ENCODE results near the gene TRPM2. TPM values are rescaled to one million over a fixed set of nuclear protein-coding genes. Genes with fewer than 3 reads are reported as not detected.
A peak's percentile ranks its signal among the peaks of the same experiment; 100 is the strongest.

TRPM2 gene
- total and polyA plus RNA-seq, 2 of the 8 experiments (the other 6 are each of a cell fraction or from before 2014, with no cell fraction given): 0.27 to 0.28 TPM

- no peak overlapping the region for H3K9ac ChIP-seq (replicated peaks in 1 of 4; ENCODE audit: extremely low read depth in 1 of 4, low read depth in 3 of 4, low read length in 3 of 4)
- H4K91ac ChIP-seq (replicated peaks; ENCODE audit: insufficient read length, low read length): peak overlapping the region; percentile 69
- H2BK15ac ChIP-seq (ENCODE audit: low read length): no peak overlapping the region
- H3K56ac ChIP-seq (replicated peaks; ENCODE audit: insufficient read length, low read depth, low read length): no peak overlapping the region
- H4K8ac ChIP-seq (ENCODE audit: extremely low read depth, insufficient read depth, low read length): peak overlapping the region; percentile 71; the same call in 1 of the 2 replicates
- peaks cover 2% of the 10 kb centered on the region; the same call in 1 of the 2 replicates for H3K23me2 ChIP-seq (ENCODE audit: low read depth, low read length)
- H3K14ac ChIP-seq (ENCODE audit: insufficient read length): no peak overlapping the region
- WGBS, 2 experiments (ENCODE audit: extremely low coverage in 1 of 2, insufficient coverage in 1 of 2, insufficient read length in 1 of 2, insufficient replicate concordance in 2 of 2, low coverage in 1 of 2, low lambda C conversion rate in 2 of 2, missing lambda C conversion rate in 1 of 2): 90% methylated on average over 34 of the region's 34 CpGs; no CpG with 5 or more reads in 1 of the 2 experiments
- no peak overlapping the region for H3K18ac ChIP-seq (ENCODE audit: extremely low read depth, low read length)
- H2BK20ac ChIP-seq (ENCODE audit: low read length): no peak overlapping the region
- H3K36me3 ChIP-seq (ENCODE audit: control insufficient read depth in 2 of 4, insufficient read depth in 4 of 4, low read length in 3 of 4): no peaks in the 10 kb centered on the region
- no peak overlapping the region for H3K4me3 ChIP-seq (ENCODE audit: extremely low read depth in 1 of 4, insufficient read depth in 2 of 4, low read depth in 3 of 4, low read length in 4 of 4)
- no peak overlapping the region for H4K5ac ChIP-seq (ENCODE audit: insufficient read length, low read depth, low read length)
- ChIA-PET POLR2A (ENCODE audit: partially characterized antibody) (interaction anchor here (1.0 kb wide), 1 partner anchor 19 kb away, joined by 3 read pairs; no protein-coding TSS in a partner anchor), CTCF (ENCODE audit: partially characterized antibody) (interaction anchor here (1.0 to 2.8 kb wide), 5 partner anchors 8 to 65 kb away, joined by 3 to 15 read pairs (median 4); no protein-coding TSS in a partner anchor)
- no peak overlapping the region; the same call in 1 of the 2 replicates for H2BK5ac ChIP-seq (ENCODE audit: low read depth, low read length)
- H2AK5ac ChIP-seq (ENCODE audit: low read depth, low read length): no peak overlapping the region
- no peak overlapping the region for H3K4ac ChIP-seq (replicated peaks; ENCODE audit: insufficient read length, low read depth, low read length)
- no peaks in the 10 kb centered on the region; a peak in 1 of 7 replicates for H3K27me3 ChIP-seq (replicated peaks in 1 of 4; ENCODE audit: control insufficient read depth in 3 of 4, extremely low read depth in 1 of 4, insufficient read depth in 3 of 4, low read length in 3 of 4)
- H3K27ac ChIP-seq (ENCODE audit: low read depth, low read length): no peak overlapping the region
- H2AFZ ChIP-seq (ENCODE audit: low read length): no peak overlapping the region
- TF ChIP-seq SRF (IDR thresholded peaks at IDR 0.05; ENCODE audit: low read depth, low read length) (no peak), RNF2 (IDR thresholded peaks at IDR 0.05; ENCODE audit: borderline replicate concordance, low read depth, low read length, missing control alignments, poor library complexity, severe bottlenecking) (no peak), ASH2L (IDR thresholded peaks at IDR 0.05; ENCODE audit: low read length) (no peak), HDAC6 (IDR thresholded peaks at IDR 0.05; ENCODE audit: low read depth, low read length) (no peak), EP300 (IDR thresholded peaks at IDR 0.05; ENCODE audit: borderline replicate concordance in 1 of 2, low read depth in 2 of 2, low read length in 2 of 2) (no peak), RBBP5 (IDR thresholded peaks at IDR 0.05; ENCODE audit: borderline replicate concordance, low read depth, low read length) (no peak), CREB1 (IDR thresholded peaks at IDR 0.05) (no peak), JUND (IDR thresholded peaks at IDR 0.05; ENCODE audit: low read length) (no peak), SIN3A (conservative IDR thresholded peaks at IDR 0.05 in 1 of 2, IDR thresholded peaks at IDR 0.05 in 1 of 2; ENCODE audit: low read depth in 1 of 2, low read length in 2 of 2) (no peak), SUZ12 (IDR thresholded peaks at IDR 0.05; ENCODE audit: low read length) (no peak)
- H3K79me2 ChIP-seq (ENCODE audit: control insufficient read depth in 1 of 2, insufficient read depth in 2 of 2, low read length in 2 of 2): no peaks in the 10 kb centered on the region
- DNase-seq (ENCODE audit: low read depth in 1 of 2, low spot score in 2 of 2): no peak
- H3K23ac ChIP-seq (ENCODE audit: insufficient read length): no peak overlapping the region
- peaks cover 6 to 14% of the 10 kb centered on the region in 2 experiments; a peak in 3 of 4 replicates for H3K9me3 ChIP-seq (ENCODE audit: insufficient read depth in 2 of 2, low read depth in 1 of 2, low read length in 1 of 2)
- H2BK12ac ChIP-seq (ENCODE audit: low read depth, low read length): no peak overlapping the region
- H3K4me2 ChIP-seq (ENCODE audit: insufficient read depth in 1 of 2, low read depth in 2 of 2, low read length in 2 of 2): no peak overlapping the region
- no peaks in the 10 kb centered on the region for H4K20me1 ChIP-seq (replicated peaks in 1 of 2; ENCODE audit: control insufficient read depth in 1 of 2, insufficient read depth in 2 of 2, low read length in 2 of 2)
- no peak for FAIRE-seq
- peaks cover 0 to 9% (median 2%) of the 10 kb centered on the region in 4 experiments; a peak in 2 of 7 replicates for H3K4me1 ChIP-seq (replicated peaks in 1 of 4; ENCODE audit: control insufficient read depth in 3 of 4, insufficient read depth in 4 of 4, low read length in 3 of 4)
- H3K79me1 ChIP-seq (ENCODE audit: low read depth, low read length): no peaks in the 10 kb centered on the region
- H2BK120ac ChIP-seq (replicated peaks; ENCODE audit: low read depth, low read length): no peak overlapping the region
These were observed 25.5 kb downstream of the TRPM2 start for GRCh38 chr21:44378646-44379514.

All from H1 (cell line).